NCI-H2227 (cell line): Measurements from ENCODE around the gene SETD2.
"Not testable (repeated sequence)": the region's sequence is repeated elsewhere in the genome, so short reads cannot be mapped to it uniquely, and the experiment has no call there.

Experiments
- DNase-seq: peaks from one replicate; lab custom pipeline; 2025; ENCODE audit not compliant: unreplicated experiment; lab: John Stamatoyannopoulos, UW

SETD2 gene

DNA sequence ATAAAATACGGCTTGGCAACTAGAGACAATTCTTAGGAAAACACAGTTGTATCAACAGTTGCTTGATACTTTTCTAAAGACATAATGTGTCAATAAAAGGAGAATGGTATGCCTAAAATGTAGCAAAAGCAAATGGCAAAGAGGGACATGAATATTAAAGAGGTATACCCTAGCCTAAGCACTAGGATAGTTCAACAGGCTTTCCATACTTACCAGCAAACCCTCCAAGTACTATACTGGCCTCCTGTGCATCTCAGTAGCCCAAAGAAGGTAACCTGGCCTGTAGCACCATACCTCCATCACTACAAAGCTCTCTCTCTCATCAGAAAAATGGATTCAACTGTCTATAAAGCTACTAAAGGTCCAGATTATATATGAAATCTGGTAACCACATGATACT is 7.5 kb downstream of the SETD2 start:
- DNase-seq, result no peak

DNA sequence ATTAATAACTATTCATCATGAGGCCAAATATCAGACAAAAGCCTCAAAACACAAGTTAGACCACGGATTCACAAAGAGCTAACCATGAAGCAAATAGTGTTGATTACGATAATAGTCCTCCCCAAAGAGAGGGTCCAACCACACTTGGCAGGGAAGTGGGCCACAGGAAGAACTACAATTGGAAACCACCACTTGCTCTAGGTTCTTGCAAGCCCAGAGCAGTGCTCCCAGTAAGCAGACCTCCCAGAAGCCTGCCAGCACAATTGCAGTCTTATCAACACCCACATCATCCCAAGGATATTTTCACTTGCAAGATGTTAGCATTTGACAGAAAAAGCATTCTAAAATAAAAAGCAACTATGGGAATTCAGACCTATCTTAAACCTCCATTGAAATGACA is 11.3 kb downstream of the SETD2 start:
- no peak for DNase-seq

DNA sequence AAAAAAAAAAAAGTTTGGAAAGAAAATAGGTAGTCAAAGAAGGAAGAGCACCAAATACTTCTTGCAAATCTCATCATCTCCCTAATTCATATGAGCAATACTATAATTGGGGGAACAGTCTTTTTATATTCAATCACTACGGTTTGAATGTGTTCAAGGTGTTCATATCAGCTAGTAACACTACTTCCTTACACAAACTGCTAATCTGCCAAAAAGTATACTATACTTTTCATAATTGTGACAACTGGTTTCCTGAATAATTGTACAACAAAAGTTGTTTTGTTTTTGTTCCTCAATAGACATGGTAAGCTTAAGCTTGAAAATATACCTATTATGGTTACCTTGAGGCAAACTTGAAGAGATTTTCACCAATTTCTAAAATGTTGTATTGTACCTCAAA is 12.1 kb downstream of the SETD2 start:
- no peak for DNase-seq

DNA sequence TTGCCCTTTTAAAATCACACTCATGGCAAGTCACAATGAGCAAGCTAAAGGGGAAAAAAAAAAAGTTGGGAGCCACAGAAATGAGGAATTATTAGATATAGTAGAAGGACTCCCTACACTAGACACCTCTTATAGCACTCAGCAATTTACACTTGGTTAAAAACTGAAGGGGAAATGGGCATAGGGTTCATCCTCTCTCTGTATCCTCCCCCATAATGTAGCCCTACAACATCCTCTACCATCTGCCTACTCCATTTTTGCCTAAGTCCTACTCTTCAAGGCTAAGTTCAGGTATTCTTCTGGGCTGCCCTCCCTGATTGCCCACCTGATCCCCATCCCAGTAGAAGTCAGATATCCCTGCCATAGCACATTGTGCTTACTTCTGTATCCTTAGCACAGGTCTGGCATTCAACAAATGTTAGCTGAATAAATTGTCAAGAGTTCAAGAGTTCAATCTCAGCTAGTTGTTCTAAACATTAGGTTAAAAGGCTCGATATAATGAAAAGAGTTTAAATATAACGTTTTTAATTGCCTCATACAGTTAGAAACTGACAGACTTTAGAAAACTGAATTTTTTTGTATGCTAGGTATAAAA is 14.5 kb downstream of the SETD2 start:
- no peak for DNase-seq

DNA sequence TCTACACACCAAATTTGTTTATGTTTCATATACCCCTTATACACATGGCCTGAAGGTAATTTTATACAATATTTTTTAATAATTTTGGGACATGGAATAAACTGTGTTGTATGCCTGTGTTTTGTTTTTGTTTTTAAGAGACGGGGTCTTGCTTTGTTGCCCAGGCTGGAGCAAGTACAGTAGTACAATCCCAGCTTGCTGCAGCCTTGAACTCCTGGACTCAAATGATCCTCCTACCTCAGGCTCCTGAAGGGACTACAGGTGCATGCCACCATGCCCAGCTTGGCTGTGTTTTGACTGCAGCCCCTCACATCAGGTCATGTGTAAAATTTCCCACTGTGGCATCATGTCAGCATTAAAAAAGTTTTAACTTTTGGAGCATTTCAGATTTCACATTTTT is 18.6 kb downstream of the SETD2 start:
- no peak for DNase-seq

DNA sequence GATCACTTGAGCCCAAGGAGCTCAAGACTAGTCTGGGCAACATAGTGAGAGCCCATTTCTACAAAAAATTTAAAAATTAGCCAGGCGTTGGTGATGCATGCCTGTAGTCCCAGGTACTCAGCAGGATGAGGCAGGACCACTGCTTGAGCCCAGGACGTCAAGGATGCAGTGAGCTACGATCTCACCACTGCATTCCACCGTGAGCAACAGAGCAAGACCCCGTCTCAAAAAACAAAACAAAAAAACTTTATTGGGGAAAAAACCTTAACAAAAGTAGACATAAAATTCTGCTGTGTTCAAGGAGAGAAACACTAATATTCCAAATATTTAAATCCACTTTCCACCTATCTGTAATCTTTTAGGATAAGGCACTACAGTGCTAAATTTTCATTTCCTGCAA is 20.8 kb downstream of the SETD2 start:
- no peak for DNase-seq

DNA sequence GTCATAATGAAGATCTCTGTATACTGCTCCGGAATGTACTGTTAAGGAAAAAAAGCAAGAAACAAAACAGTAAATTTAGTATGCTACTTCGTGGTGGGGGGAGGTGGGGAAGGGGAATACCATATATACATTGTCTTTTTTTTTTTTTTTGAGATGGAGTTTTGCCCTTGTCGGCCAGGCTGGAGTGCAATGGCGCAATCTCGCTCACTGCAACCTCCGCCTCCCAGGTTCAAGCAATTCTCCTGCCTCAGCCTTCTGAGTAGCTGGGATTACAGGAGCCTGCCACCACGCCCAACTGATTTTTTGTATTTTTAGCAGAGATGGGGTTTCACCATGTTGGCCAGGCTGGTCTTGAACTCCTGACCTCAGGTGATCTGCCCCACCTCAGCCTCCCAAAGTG is 21.4 kb downstream of the SETD2 start:
- DNase-seq, result not testable (repeated sequence)

DNA sequence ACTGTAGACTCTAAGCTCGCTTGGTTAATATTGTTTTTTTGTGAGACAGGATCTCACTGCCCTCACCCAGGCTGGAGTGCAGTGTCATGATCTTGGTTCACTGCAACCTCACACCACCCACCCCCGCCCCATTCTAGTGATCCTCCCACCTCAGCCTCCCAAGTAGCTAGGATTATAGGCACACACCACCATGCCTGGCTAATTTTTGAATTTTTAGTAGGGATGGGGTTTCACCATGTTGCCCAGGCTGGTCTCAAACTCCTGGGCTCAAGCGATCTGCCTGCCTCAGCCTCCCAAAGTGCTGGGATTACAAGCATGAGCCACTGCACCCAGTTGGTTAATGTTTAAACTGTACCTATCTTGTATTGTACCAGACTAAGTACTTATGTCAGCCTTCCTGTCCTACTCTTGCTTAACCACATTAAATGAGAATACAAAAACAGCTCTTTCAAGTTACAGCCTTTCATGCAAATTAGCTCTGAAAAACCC is 22.9 kb downstream of the SETD2 start:
- DNase-seq, result not testable (repeated sequence)

DNA sequence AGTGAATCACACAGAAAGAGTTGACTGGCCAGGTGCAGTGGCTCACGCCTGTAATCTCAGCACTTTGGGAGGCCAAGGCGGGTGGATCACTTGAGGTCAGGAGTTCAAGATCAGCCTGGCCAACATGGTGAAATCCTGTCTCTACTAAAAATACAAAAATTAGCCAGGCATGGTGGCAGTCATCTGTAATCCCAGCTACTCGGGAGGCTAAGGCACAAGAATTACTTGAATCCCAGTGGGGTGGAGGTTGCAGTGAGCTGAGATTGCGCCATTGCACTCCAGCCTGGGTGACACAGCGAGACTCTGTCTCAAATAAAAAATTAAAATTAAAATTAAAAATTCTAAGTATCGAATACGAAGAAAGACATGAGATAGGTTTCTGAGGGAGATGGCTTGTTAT is 23.4 kb downstream of the SETD2 start:
- not testable (repeated sequence) for DNase-seq

DNA sequence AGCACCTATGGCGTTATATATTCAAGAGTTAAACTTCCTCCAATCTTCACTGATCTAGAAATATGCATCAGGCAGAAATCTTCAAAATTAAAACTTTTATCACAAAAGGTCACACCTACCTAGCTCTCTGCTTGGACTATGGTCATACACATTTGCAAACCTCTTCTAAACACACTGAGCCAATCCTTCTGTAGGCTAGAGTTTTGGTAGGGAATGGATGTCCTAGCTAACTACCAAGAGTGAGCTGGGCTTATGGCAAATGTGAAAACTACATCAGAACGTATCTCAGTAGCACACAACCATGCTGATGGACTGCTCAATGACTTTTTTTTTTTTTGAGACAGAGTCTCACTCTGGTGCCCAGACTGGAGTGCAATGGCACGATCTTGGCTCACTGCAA is 29.6 kb downstream of the SETD2 start:
- DNase-seq, result no peak

DNA sequence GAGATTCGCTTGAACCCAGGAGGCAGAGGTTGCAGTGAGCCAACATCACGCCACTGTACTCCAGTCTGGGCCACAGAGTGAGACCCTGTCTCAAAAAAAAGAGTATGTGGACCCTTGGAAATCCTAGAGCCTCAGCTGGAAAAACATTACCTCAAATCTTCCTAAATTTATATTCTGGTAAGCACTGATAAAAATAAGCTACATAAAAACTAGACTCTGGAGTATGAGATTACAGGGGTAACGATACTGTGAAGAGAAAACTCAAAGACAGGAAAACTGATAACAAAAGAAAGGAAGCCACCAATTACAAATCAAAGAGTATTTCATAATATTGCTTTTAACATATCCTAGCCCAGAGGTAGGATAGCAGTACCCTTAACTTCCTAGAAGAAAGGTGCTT is 30.3 kb downstream of the SETD2 start:
- DNase-seq, result no peak

DNA sequence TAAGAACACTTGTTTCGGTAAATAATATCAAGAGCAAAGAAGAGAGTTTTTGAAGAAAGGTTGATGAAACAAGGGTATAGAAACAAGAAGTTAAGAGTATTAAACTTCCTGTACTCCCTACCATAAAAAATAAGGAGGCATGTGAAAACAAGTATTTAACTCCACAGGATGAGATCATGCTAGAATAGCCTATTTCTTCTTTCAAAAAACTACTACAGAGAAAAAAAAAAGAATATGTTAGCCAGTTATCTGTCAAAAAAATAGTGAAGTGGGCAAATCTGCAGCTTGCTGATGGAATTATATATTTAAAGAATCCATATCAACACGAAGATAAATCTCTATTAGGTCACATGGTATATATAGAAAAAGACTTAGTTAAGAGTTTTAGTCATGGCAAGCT is 33.4 kb downstream of the SETD2 start:
- no peak for DNase-seq

DNA sequence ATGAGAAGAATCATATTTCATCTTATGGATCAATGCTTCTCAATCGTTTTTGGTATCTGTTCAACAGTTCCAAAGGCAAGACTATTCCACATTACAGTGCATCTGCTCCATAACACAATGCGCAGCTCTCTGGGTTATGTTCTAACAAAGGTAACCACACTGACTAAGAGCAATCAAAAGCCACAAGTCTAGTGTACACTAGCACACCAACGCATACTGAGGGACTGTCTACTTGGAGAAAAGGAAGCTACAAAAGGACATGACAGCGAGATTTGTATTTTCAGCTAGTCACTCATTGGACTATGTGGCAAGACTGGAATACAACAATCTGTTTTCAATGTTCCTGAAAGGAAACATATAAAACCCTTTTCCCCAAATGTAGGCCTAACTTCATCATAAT is 35.8 kb downstream of the SETD2 start:
- DNase-seq, result no peak

DNA sequence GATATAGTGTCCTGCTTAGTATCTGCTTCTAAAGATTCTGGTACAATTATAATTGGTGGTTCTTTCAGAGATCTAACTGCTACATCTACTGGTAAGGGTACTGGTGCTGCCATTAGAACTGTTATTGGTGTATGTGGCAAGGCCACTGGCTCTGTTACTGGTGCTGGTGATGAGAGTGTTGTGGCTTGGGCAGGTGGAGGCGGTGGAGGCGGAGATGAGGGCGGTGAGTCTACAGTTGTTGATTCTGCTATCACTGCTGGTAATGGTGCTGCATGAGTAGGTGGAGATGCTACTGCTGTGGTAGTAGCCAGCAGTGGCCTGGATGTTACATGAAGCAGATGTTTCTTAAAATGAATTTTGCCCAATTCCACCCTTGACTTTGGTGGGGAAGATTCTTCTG is 40.1 kb downstream of the SETD2 start:
- no peak for DNase-seq

DNA sequence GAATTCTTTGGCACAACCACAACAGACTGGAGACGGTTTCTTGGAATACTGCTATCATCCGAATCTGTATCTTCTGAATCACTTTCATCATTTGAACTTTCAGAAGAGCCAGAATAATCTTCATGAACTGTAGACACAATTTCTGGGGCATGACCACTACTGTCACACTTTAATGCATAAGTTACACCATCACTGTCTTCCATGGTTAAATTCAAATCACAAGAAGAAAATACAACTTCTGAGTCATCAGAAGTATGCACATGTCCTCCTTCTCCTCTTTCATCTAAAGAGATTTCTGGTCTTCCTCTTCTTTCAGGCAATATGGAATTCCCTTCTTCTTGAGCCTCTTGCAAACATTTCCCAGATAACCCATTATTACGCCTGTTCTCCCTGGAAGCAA is 42.5 kb downstream of the SETD2 start:
- DNase-seq, result no peak

DNA sequence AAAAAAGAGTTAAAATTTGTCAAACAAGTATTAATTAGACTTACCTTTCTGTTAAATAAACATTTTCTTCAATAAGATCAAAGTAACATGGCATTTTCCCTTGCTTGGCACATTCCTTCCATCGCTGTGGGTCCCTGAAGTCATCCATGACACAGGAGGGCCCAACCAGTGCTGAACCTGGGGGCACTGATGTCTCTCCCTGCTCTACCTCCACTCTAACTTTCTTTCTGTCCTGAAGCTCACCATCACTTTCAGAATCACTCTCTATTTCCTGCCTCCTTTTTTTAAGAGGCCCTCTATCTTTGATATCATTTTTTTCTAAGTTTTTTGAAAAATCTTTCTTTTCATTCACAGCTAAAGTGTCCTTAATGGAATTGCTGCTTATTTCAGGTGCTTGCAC is 43.8 kb downstream of the SETD2 start:
- DNase-seq, result no peak

DNA sequence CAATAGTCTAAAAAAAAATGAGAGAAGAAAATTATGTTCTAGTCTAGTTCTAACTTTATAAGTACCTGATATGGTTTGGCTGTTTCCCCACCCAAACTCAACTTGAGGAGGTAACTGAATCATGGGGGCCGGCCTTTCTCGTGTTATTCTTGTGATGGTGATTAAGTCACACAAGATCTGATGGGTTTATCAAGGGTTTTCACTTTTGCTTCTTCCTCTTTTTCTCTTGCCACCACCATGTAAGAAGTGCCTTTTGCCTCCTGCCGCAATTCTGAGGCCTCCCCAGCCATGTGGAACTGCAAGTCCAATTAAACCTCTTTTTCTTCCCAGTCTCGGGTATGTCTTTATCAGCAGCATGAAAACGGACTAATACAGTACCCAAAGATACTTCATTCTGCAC is 44.5 kb downstream of the SETD2 start:
- DNase-seq, result not testable (repeated sequence)

DNA sequence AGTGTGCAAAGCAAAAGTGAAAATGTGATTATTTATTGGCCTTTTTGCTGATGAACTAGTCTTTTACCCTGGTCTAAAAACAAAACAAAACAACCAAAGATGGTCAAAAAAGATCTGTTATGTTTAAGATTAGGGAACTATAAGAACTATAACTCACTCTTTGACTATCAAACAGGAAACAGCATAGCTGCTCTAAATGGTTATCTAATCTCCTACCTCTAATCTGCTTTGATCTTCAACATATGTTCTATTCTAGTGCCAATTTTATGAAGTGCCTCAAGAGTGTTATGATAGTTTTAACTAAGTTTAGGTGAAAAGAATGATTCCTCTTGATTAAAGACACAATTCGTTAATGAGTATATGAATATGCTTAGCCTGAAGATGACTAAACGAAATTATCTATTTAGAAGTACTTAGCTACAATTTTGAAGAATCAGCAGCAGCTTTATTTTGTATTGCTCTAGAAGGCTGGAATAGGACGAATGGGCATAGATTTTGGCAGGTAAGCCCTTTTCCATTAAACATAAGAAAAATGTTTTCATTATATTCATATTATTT is 46.0 kb downstream of the SETD2 start:
- DNase-seq, result no peak

DNA sequence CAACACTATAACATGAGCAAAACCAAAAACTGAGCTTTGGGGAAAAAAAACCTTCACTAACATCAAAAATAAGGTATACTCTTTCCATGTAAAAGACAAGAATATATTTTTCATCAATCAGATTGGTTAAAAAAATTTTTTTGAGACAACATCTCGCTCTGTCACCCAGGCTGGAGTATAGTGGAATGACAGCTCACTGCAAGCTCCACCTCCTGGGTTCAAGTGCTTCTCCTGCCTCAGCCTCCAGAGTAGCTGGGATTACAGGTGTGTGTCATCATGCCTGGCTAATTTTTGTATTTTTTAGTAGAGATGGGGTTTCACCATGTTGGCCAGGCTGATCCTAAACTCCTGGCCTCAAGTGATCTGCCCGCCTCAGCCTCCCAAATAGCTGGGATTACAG is 48.4 kb downstream of the SETD2 start:
- DNase-seq, result not testable (repeated sequence)

DNA sequence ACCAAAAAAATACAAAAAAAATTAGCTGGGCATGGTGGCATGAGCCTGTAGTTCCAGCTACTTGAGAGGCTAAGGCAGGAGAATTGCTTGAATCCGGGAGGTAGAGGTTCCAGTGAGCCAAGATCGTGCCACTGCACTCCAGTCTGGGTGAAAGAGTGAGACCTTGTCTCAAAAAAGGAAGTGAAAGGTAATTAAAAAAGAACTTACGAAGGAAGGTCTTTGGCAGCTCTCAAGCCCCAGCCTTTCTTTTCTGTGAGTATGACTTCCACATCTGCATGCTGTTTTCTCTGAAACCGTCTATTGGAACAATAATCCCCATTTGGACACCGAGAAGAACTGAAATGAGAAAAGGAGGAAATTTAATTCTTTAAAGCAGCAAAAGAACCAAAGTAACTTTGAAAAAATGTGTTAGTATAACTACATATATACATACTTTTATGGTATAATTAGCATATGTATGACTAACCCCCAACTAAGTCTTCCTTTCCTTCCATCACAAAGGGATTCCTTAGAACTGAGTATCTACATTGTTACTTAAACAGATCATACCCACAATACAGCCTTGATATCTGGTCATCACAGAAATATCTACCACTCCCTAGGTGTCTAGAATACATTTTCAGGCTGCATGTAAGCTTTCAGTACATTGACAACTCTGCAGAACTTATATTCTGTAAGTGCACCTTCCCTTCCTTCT is 50.1 kb downstream of the SETD2 start:
- DNase-seq, result no peak

DNA sequence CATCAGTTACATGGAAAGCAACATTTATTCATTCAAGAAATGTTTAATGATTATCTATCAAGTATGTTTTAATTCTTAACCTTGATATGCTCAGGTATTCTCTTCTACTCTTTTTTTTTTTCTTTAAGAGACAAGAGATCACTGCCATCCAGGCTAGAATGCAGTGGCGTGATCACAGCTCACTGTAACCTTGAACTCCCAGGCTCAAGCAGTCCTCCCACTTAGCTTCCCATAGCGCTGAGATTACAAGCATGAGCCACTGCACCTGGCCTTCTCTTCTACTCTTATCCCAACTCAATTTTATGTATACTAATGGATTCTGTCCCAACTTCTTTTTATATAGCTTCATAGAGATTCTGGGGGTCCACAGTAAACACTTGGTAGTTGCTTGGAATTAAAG is 50.9 kb downstream of the SETD2 start:
- DNase-seq, result no peak

DNA sequence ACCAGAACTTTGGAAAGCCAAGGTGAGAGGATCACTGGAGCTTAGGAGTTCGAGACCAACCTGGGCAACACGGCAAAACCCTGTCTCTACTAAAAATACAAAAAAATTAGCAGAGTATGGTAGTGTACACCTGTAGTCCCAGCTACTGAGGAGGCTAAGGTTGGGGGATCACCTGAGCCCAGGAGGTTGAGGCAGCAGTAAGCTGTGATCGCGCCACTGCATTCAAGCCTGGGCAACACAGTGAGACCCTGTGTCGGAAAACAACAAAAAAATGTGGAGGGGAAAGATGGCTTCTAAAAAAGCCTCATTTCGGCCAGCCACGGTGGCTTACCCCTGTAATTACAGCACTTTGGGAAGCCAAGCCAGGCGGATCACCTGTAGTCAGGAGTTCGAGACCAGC is 54.5 kb downstream of the SETD2 start:
- no peak for DNase-seq

DNA sequence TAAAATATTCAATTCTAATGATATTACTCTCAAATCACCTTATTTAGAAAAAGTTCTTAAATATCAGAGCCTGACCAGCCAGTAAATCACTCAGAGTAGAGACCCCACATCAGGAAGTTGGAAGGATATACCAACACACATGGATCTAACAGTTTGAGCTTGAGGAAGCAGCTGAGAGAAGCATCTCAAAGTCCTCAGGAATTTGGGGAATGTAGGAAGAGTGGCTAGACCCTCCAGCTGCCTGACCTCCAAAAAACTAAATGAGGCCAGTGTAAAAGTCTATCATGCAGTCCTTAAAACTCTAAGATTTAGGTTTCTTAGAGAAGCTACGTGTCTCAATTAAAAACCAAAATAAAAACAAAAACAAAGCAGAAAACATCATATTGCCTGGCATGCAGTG is 55.4 kb downstream of the SETD2 start:
- no peak for DNase-seq
